GM23248 (cell line): Measurements from ENCODE around the gene SUDS3.

Experiments
- EZH2 ChIP-seq: fragments of 200-600 bp; sonication (generic); IDR thresholded peaks from 2 replicates; pipeline ENCODE4 v1.6.1; 2018; ENCODE audit warnings: antibody characterized with exemption, mild to moderate bottlenecking; ENCODE audit not compliant: insufficient read depth, poor library complexity, severe bottlenecking
- EZH2phosphoT487 ChIP-seq: fragments of 200-600 bp; sonication (generic); IDR thresholded peaks from 2 replicates; pipeline ENCODE4 v1.6.1; 2018; ENCODE audit warnings: antibody characterized with exemption, moderate library complexity, mild to moderate bottlenecking, low read depth; ENCODE audit not compliant: insufficient read depth

DNA sequence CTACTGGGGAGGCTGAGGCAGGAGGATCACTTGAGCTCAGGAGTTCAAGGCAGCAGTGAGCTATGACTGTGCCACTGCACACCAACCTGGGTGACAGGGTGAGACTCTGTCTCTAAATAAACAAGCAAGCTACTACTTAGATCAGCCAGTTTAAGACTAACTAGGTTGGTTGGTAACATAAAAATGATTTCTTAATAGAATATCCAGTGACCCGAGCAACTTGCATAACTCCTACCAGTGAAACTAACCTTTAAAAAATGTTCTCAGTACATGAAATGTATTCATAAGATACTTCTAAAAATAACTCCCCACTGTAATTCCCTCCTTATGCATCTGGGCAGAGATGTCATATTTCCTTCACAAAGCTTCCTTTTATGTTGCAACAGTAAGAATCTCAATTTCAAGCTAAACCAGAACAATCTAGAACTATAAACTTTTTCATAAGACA lies 19.5 kb upstream of the SUDS3 start:
- no peak for TF ChIP-seq EZH2
- TF ChIP-seq EZH2phosphoT487 = no peak
